Measurements from ENCODE around the gene BAHCC1. TPM values are rescaled to one million over a fixed set of nuclear protein-coding genes. Genes with fewer than 3 reads are reported as not detected.

BAHCC1 gene
- total and polyA plus RNA-seq, 2 of the 8 experiments (the other 6 are each of a cell fraction or from before 2014, with no cell fraction given): 0.26 to 0.58 TPM

- POLR2A ChIA-PET (ENCODE audit: partially characterized antibody): no interaction called here
- TF ChIP-seq PHF8 (conservative IDR thresholded peaks at IDR 0.05; ENCODE audit: low read depth, low read length) (no peak), HDAC6 (IDR thresholded peaks at IDR 0.05; ENCODE audit: low read depth, low read length) (no peak), TEAD4 (IDR thresholded peaks at IDR 0.05; ENCODE audit: low read depth, low read length) (no peak), SRF (IDR thresholded peaks at IDR 0.05; ENCODE audit: low read depth, low read length) (no peak), NRF1 (IDR thresholded peaks at IDR 0.05; ENCODE audit: low read depth, low read length) (no peak)
- TF ChIP-seq, protein P1, sequence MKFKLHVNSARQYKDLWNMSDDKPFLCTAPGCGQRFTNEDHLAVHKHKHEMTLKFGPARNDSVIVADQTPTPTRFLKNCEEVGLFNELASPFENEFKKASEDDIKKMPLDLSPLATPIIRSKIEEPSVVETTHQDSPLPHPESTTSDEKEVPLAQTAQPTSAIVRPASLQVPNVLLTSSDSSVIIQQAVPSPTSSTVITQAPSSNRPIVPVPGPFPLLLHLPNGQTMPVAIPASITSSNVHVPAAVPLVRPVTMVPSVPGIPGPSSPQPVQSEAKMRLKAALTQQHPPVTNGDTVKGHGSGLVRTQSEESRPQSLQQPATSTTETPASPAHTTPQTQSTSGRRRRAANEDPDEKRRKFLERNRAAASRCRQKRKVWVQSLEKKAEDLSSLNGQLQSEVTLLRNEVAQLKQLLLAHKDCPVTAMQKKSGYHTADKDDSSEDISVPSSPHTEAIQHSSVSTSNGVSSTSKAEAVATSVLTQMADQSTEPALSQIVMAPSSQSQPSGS (IDR thresholded peaks at IDR 0.05; ENCODE audit: low read length): no peak
Observed at GRCh38 chr17:81432941-81433340, 37.7 kb downstream of the BAHCC1 start.

More at GRCh38 chr17:81432941-81433340, 37.7 kb downstream of the BAHCC1 start:
- FAIRE-seq (no peak), DNase-seq (ENCODE audit: low read depth in 1 of 2, low spot score in 2 of 2) (no peak)
- Histone ChIP-seq H2AFZ (ENCODE audit: low read length) (no peak overlapping the region), H3K79me1 (ENCODE audit: low read depth, low read length) (no peaks in the 10 kb centered on the region), H3K4me2 (ENCODE audit: insufficient read depth in 1 of 2, low read depth in 2 of 2, low read length in 2 of 2) (no peak overlapping the region), H4K20me1 (replicated peaks in 1 of 2; ENCODE audit: control insufficient read depth in 1 of 2, insufficient read depth in 2 of 2, low read length in 2 of 2) (no peaks in the 10 kb centered on the region), H2BK12ac (ENCODE audit: low read depth, low read length) (no peak overlapping the region), H4K91ac (replicated peaks; ENCODE audit: insufficient read length, low read length) (no peak overlapping the region), H3K4me1 (replicated peaks in 1 of 4; ENCODE audit: control insufficient read depth in 3 of 4, insufficient read depth in 4 of 4, low read length in 3 of 4) (peaks cover 0 to 3% (median 0%) of the 10 kb centered on the region in 4 experiments; a peak in 4 of 7 replicates), H3K27me3 (replicated peaks in 1 of 4; ENCODE audit: control insufficient read depth in 3 of 4, extremely low read depth in 1 of 4, insufficient read depth in 3 of 4, low read length in 3 of 4) (no peaks in the 10 kb centered on the region), H3K36me3 (ENCODE audit: control insufficient read depth in 2 of 4, insufficient read depth in 4 of 4, low read length in 3 of 4) (no peaks in the 10 kb centered on the region), H3K27ac (ENCODE audit: low read depth, low read length) (no peak overlapping the region), H3K4me3 (ENCODE audit: extremely low read depth in 1 of 4, insufficient read depth in 2 of 4, low read depth in 3 of 4, low read length in 4 of 4) (no peak overlapping the region), H4K5ac (ENCODE audit: insufficient read length, low read depth, low read length) (no peak overlapping the region), H3K79me2 (ENCODE audit: control insufficient read depth in 1 of 2, insufficient read depth in 2 of 2, low read length in 2 of 2) (no peaks in the 10 kb centered on the region), H3K9me3 (ENCODE audit: insufficient read depth in 2 of 2, low read depth in 1 of 2, low read length in 1 of 2) (no peaks in the 10 kb centered on the region), H3K23me2 (ENCODE audit: low read depth, low read length) (no peaks in the 10 kb centered on the region), H3K23ac (ENCODE audit: insufficient read length) (no peak overlapping the region), H2BK5ac (ENCODE audit: low read depth, low read length) (no peak overlapping the region), H2BK15ac (ENCODE audit: low read length) (no peak overlapping the region), H2BK20ac (ENCODE audit: low read length) (no peak overlapping the region), H3K4ac (replicated peaks; ENCODE audit: insufficient read length, low read depth, low read length) (no peak overlapping the region), H3K56ac (replicated peaks; ENCODE audit: insufficient read length, low read depth, low read length) (no peak overlapping the region), H3K9ac (replicated peaks in 1 of 4; ENCODE audit: extremely low read depth in 1 of 4, low read depth in 3 of 4, low read length in 3 of 4) (no peak overlapping the region), H3K14ac (ENCODE audit: insufficient read length) (no peak overlapping the region), H2AK5ac (ENCODE audit: low read depth, low read length) (no peak overlapping the region), H3K18ac (ENCODE audit: extremely low read depth, low read length) (no peak overlapping the region), H4K8ac (ENCODE audit: extremely low read depth, insufficient read depth, low read length) (no peak overlapping the region), H2BK120ac (replicated peaks; ENCODE audit: low read depth, low read length) (no peak overlapping the region)
- 63% methylated on average over 6 of the region's 10 CpGs; no CpG with 5 or more reads in 1 of the 2 experiments for WGBS, 2 experiments (ENCODE audit: extremely low coverage in 1 of 2, insufficient coverage in 1 of 2, insufficient read length in 1 of 2, insufficient replicate concordance in 2 of 2, low coverage in 1 of 2, low lambda C conversion rate in 2 of 2, missing lambda C conversion rate in 1 of 2)
- CTCF ChIA-PET (ENCODE audit: partially characterized antibody): interaction anchor here (0.9 to 7.3 kb wide), 3 partner anchors 8 to 105 kb away, joined by 3 to 53 read pairs (median 4); no protein-coding TSS in a partner anchor

All from H1 (cell line).